Measurements from ENCODE around the gene KCTD16.
A peak's percentile ranks its signal among the peaks of the same experiment; 100 is the strongest.

The KCTD16 gene

GRCh38 chr5:144368556-144368955, 197.9 kb downstream of the KCTD16 start:
- DNase-seq (ENCODE audit: extremely low read depth, insufficient read length), result no peak
- H3K27me3 ChIP-seq (replicated peaks; ENCODE audit: control insufficient read depth, insufficient read depth, low read length), result no peaks in the 10 kb centered on the region
- TF ChIP-seq, protein P1, sequence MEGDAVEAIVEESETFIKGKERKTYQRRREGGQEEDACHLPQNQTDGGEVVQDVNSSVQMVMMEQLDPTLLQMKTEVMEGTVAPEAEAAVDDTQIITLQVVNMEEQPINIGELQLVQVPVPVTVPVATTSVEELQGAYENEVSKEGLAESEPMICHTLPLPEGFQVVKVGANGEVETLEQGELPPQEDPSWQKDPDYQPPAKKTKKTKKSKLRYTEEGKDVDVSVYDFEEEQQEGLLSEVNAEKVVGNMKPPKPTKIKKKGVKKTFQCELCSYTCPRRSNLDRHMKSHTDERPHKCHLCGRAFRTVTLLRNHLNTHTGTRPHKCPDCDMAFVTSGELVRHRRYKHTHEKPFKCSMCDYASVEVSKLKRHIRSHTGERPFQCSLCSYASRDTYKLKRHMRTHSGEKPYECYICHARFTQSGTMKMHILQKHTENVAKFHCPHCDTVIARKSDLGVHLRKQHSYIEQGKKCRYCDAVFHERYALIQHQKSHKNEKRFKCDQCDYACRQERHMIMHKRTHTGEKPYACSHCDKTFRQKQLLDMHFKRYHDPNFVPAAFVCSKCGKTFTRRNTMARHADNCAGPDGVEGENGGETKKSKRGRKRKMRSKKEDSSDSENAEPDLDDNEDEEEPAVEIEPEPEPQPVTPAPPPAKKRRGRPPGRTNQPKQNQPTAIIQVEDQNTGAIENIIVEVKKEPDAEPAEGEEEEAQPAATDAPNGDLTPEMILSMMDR (IDR thresholded peaks at IDR 0.05; ENCODE audit: insufficient read depth, low read length, poor library complexity, severe bottlenecking), result no peak
- no peak overlapping the region for H3K4me3 ChIP-seq (replicated peaks; ENCODE audit: low read depth, low read length)
- H3K36me3 ChIP-seq (ENCODE audit: control insufficient read depth, insufficient read depth, low read length), result no peaks in the 10 kb centered on the region

DNA sequence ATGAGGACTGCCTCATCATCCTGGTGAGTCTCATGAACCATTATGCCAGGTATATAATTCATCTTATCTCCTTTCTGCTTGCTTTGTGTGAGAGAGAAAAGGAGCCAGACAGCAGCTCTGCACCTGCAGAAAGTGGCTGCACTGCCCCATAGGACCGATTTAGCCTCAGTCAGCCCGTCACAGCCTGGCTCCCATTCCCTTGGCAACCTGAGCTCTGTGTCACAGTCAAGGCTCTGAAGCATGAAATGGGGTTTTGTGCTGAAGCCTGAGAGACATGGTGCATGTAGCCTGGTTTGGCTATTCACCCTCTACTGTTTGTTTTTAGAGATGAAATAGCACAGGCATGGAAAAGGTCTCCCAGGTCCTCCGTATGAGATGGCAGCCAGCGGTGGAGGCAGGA, 198.3 kb downstream of the KCTD16 start:
- Histone ChIP-seq H3K4me3 (replicated peaks; ENCODE audit: low read depth, low read length) (no peak overlapping the region), H3K36me3 (ENCODE audit: control insufficient read depth, insufficient read depth, low read length) (no peaks in the 10 kb centered on the region), H3K27me3 (replicated peaks; ENCODE audit: control insufficient read depth, insufficient read depth, low read length) (no peaks in the 10 kb centered on the region)
- peak; percentile 4 for DNase-seq (ENCODE audit: extremely low read depth, insufficient read length)
- TF ChIP-seq, protein P1 (IDR thresholded peaks at IDR 0.05; ENCODE audit: insufficient read depth, low read length, poor library complexity, severe bottlenecking), result no peak

GRCh38 chr5:144370273-144370672, 199.6 kb downstream of the KCTD16 start:
- no peaks in the 10 kb centered on the region for H3K27me3 ChIP-seq (replicated peaks; ENCODE audit: control insufficient read depth, insufficient read depth, low read length)
- DNase-seq (ENCODE audit: extremely low read depth, insufficient read length), result no peak
- H3K36me3 ChIP-seq (ENCODE audit: control insufficient read depth, insufficient read depth, low read length), result no peaks in the 10 kb centered on the region
- no peak overlapping the region for H3K4me3 ChIP-seq (replicated peaks; ENCODE audit: low read depth, low read length)
- TF ChIP-seq, protein P1 (IDR thresholded peaks at IDR 0.05; ENCODE audit: insufficient read depth, low read length, poor library complexity, severe bottlenecking), result no peak

DNA sequence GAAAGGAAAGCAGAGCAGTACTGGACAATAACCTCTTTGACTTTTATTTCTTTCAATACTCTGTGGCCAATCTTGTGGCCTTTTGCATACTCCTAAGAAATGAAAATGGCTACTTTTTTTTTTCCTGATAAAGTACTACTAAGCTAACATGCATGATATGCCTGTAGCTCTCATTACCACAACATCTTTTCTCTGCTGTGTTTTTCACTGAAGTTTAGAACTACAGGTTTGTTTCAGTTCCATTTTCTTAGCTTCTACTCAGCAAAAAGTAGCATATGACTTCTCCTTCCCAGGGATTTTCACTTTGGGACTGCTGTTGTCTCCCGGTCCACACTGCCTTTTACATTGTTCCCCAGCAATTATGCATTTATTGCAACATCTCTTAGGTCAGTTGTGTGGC, 204.0 kb downstream of the KCTD16 start:
- H3K36me3 ChIP-seq (ENCODE audit: control insufficient read depth, insufficient read depth, low read length), result no peaks in the 10 kb centered on the region
- TF ChIP-seq, protein P1 (IDR thresholded peaks at IDR 0.05; ENCODE audit: insufficient read depth, low read length, poor library complexity, severe bottlenecking), result no peak
- no peak overlapping the region for H3K4me3 ChIP-seq (replicated peaks; ENCODE audit: low read depth, low read length)
- no peaks in the 10 kb centered on the region for H3K27me3 ChIP-seq (replicated peaks; ENCODE audit: control insufficient read depth, insufficient read depth, low read length)
- no peak for DNase-seq (ENCODE audit: extremely low read depth, insufficient read length)

DNA sequence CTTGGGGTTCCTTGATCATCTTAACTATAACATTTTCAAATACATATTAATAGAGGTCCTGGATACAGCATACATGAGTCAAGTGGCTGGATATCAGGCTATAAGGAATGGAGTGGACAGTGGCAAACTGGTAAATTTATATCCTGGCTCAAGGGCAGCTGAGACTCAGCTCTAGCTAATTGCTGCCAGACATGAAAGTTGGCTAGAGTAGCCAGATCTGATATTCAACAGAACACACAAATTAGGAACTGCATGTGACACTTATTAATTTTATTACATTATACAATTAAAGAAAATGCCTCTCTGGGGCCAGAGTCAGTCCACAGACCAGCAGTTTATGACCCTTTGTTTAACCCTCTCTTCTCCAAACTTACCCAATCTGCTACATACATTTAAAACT, 206.5 kb downstream of the KCTD16 start:
- Histone ChIP-seq H3K27me3 (replicated peaks; ENCODE audit: control insufficient read depth, insufficient read depth, low read length) (no peaks in the 10 kb centered on the region), H3K4me3 (replicated peaks; ENCODE audit: low read depth, low read length) (no peak overlapping the region), H3K36me3 (ENCODE audit: control insufficient read depth, insufficient read depth, low read length) (no peaks in the 10 kb centered on the region)
- no peak for DNase-seq (ENCODE audit: extremely low read depth, insufficient read length)
- TF ChIP-seq, protein P1 (IDR thresholded peaks at IDR 0.05; ENCODE audit: insufficient read depth, low read length, poor library complexity, severe bottlenecking), result no peak

DNA sequence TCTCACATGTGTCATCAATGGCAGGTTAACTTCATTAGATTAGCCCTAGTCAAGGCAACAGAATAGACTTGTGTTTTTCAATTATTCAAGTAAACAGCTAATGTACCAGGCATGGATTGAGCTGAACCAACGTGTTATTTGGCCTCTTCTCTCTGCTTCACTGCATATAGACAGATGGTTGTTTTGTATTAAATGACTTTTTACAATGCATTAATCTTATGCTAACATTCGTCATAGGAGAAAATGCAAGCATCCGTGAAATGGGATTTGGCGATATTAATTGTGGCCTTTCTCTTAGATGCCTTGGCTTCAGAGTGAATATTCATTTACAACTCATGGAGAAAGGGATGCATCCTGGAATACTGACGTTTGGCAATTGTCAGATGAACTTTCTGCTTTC, 208.0 kb downstream of the KCTD16 start:
- Histone ChIP-seq H3K4me3 (replicated peaks; ENCODE audit: low read depth, low read length) (no peak overlapping the region), H3K36me3 (ENCODE audit: control insufficient read depth, insufficient read depth, low read length) (no peaks in the 10 kb centered on the region), H3K27me3 (replicated peaks; ENCODE audit: control insufficient read depth, insufficient read depth, low read length) (no peaks in the 10 kb centered on the region)
- DNase-seq (ENCODE audit: extremely low read depth, insufficient read length), result no peak
- TF ChIP-seq, protein P1 (IDR thresholded peaks at IDR 0.05; ENCODE audit: insufficient read depth, low read length, poor library complexity, severe bottlenecking), result no peak
